HEK293T (cell line): ENCODE measurements around the gene NGEF.

Source experiments
- CTCF ChIA-PET: fragments of 350-600 bp; formaldehyde crosslinking; extraction: SDS; loops from one replicate; lab custom pipeline; 2021; ENCODE audit warnings: antibody characterized with exemption, inconsistent platforms; lab: Yijun Ruan, JAX
- POLR2A ChIA-PET: fragments of 350-600 bp; formaldehyde crosslinking; extraction: SDS; loops from one replicate; lab custom pipeline; 2020; ENCODE audit warnings: antibody characterized with exemption, inconsistent platforms; lab: Yijun Ruan, JAX
- DNase-seq: peaks from one replicate; pipeline ENCODE4 v3.0.0; 2012; ENCODE audit warnings: mixed read lengths; ENCODE audit errors: extremely low spot score
- ARNT ChIP-seq: fragments of 450-650 bp; IDR thresholded peaks from 2 replicates; pipeline ENCODE4 v1.6.1; 2017; ENCODE audit warnings: mild to moderate bottlenecking
- BHLHE40 ChIP-seq: fragments of 450-650 bp; IDR thresholded peaks from 2 replicates; pipeline ENCODE4 v1.6.1; 2016; ENCODE audit warnings: mild to moderate bottlenecking, moderate library complexity, borderline replicate concordance
- CTBP1 ChIP-seq: fragments of 450-650 bp; IDR thresholded peaks from 2 replicates; pipeline ENCODE4 v1.6.1; 2016; ENCODE audit warnings: borderline replicate concordance
- ELF4 ChIP-seq: fragments of 450-650 bp; IDR thresholded peaks from 2 replicates; pipeline ENCODE4 v1.6.1; 2017; ENCODE audit warnings: antibody characterized with exemption
- FOXA1 ChIP-seq: fragments of 450-650 bp; IDR thresholded peaks from 2 replicates; pipeline ENCODE4 v1.6.1; 2016; ENCODE audit warnings: mild to moderate bottlenecking
- FOXK2 ChIP-seq: fragments of 450-650 bp; IDR thresholded peaks from 2 replicates; pipeline ENCODE4 v1.6.1; 2016; ENCODE audit warnings: mild to moderate bottlenecking
- FOXM1 ChIP-seq: fragments of 450-650 bp; IDR thresholded peaks from 2 replicates; pipeline ENCODE4 v1.6.1; 2017; ENCODE audit warnings: mild to moderate bottlenecking, borderline replicate concordance
- HDGF ChIP-seq: fragments of 450-650 bp; IDR thresholded peaks from 2 replicates; pipeline ENCODE4 v1.6.1; 2017; ENCODE audit warnings: antibody characterized with exemption, borderline replicate concordance
- L3MBTL2 ChIP-seq: fragments of 450-650 bp; conservative IDR thresholded peaks from 2 replicates; pipeline ENCODE4 v1.6.1; 2016; ENCODE audit warnings: mild to moderate bottlenecking
- LEF1 ChIP-seq: fragments of 450-650 bp; IDR thresholded peaks from 2 replicates; pipeline ENCODE4 v1.6.1; 2017; ENCODE audit warnings: mild to moderate bottlenecking, borderline replicate concordance
- NFRKB ChIP-seq: fragments of 450-650 bp; IDR thresholded peaks from 2 replicates; pipeline ENCODE4 v1.6.1; 2016; ENCODE audit warnings: mild to moderate bottlenecking, moderate library complexity
- PKNOX1 ChIP-seq: fragments of 450-650 bp; IDR thresholded peaks from 2 replicates; pipeline ENCODE4 v1.6.1; 2016
- SP1 ChIP-seq: fragments of 450-650 bp; IDR thresholded peaks from 2 replicates; pipeline ENCODE4 v1.6.1; 2017
- SUZ12 ChIP-seq: fragments of 450-650 bp; IDR thresholded peaks from 2 replicates; pipeline ENCODE4 v1.6.1; 2016; ENCODE audit warnings: mild to moderate bottlenecking
- TARDBP ChIP-seq: fragments of 450-650 bp; IDR thresholded peaks from 2 replicates; pipeline ENCODE4 v1.6.1; 2016
- ZNF384 ChIP-seq: fragments of 450-650 bp; IDR thresholded peaks from 2 replicates; pipeline ENCODE4 v1.6.1; 2016

NGEF gene

GRCh38 chr2:232870018-232870765, 142.9 kb downstream of the NGEF start, which contains the start of gene SNORC:
Gene SNORC, plus strand, starts transcription at chr2:232870264. Its CDS starts 78 bp downstream, at chr2:232870342.
- TF ChIP-seq SP1 (no peak), FOXK2 (no peak), HDGF (no peak), TARDBP (no peak), FOXM1 (no peak), ELF4 (no peak), LEF1 (no peak), ARNT (no peak), SUZ12 (no peak), PKNOX1 (no peak), ZNF384 (no peak), FOXA1 (no peak), L3MBTL2 (no peak), BHLHE40 (no peak), NFRKB (no peak)
- ChIA-PET CTCF (no interaction called here), POLR2A (no interaction called here)
- DNase-seq, result no peak

- ChIA-PET CTCF (no interaction called here), POLR2A (no interaction called here)
- DNase-seq, result no peak
- TF ChIP-seq SP1 (no peak), PKNOX1 (no peak), SUZ12 (no peak), TARDBP (no peak), HDGF (no peak), FOXK2 (no peak), FOXA1 (no peak)
Observed at GRCh38 chr2:232869138-232870017, 143.7 kb downstream of the NGEF start.

- POLR2A ChIA-PET, result no interaction called here
- CTCF ChIA-PET, result no interaction called here
- TF ChIP-seq FOXA1 (no peak), PKNOX1 (no peak), LEF1 (no peak), CTBP1 (no peak), ARNT (no peak), TARDBP (no peak), HDGF (no peak), FOXK2 (no peak), SUZ12 (no peak), FOXM1 (no peak), SP1 (no peak), BHLHE40 (no peak), ELF4 (no peak), NFRKB (no peak), L3MBTL2 (no peak), ZNF384 (no peak)
- no peak for DNase-seq
Observed at GRCh38 chr2:232866104-232866503, 147.0 kb downstream of the NGEF start.

- ChIA-PET POLR2A (no interaction called here), CTCF (no interaction called here)
- DNase-seq, result no peak
- TF ChIP-seq HDGF (no peak), ZNF384 (no peak), FOXM1 (no peak), CTBP1 (no peak), ARNT (no peak), FOXA1 (no peak), ELF4 (no peak), PKNOX1 (no peak), TARDBP (no peak), LEF1 (no peak), BHLHE40 (no peak), FOXK2 (no peak), SP1 (no peak), NFRKB (no peak), SUZ12 (no peak), L3MBTL2 (no peak)
Observed at GRCh38 chr2:232865165-232865564, 147.9 kb downstream of the NGEF start.

- CTCF ChIA-PET, result no interaction called here
Observed at GRCh38 chr2:232863996-232864395, 149.1 kb downstream of the NGEF start.

More at GRCh38 chr2:232863996-232864395, 149.1 kb downstream of the NGEF start:
- no peak for TF ChIP-seq CTBP1
- TF ChIP-seq FOXM1, result no peak
- no peak for TF ChIP-seq SUZ12
- no peak for TF ChIP-seq LEF1
- no peak for TF ChIP-seq BHLHE40
- no peak for TF ChIP-seq FOXK2
- no peak for TF ChIP-seq ARNT
- TF ChIP-seq FOXA1, result no peak
- TF ChIP-seq HDGF, result no peak
- TF ChIP-seq L3MBTL2, result no peak
- no peak for TF ChIP-seq PKNOX1
- DNase-seq, result no peak
- POLR2A ChIA-PET, result no interaction called here
